Fibroblast of lung (primary cell): ENCODE data around the gene RUNX1. TPM values are rescaled to one million over a fixed set of nuclear protein-coding genes. Genes with fewer than 3 reads are reported as not detected.

Experiments
- DNase-seq, 2 donors: peaks; one replicate each; pipeline versions ENCODE4 v3.0.0 to v3.0.0-alpha.2; 2010; ENCODE audit warnings: low read depth in 2 of 2
- H2AFZ ChIP-seq: 2 replicates; pipeline ENCODE4 v1.5.1; 2012; ENCODE audit warnings: low read length, control low read depth, inconsistent platforms
- H3K27ac ChIP-seq: 2 replicates; pipeline ENCODE4 v1.5.1; 2011; ENCODE audit warnings: low read length, control low read depth; ENCODE audit not compliant: insufficient read depth
- H3K27me3 ChIP-seq: 2 replicates; pipeline ENCODE4 v1.5.1; 2011; ENCODE audit warnings: mild to moderate bottlenecking, low read length; ENCODE audit not compliant: control insufficient read depth, insufficient read depth
- H3K36me3 ChIP-seq: 2 replicates; pipeline ENCODE4 v1.5.1; 2011; ENCODE audit warnings: low read length; ENCODE audit not compliant: control insufficient read depth, insufficient read depth
- H3K4me1 ChIP-seq: 2 replicates; pipeline ENCODE4 v1.5.1; 2011; ENCODE audit warnings: low read length; ENCODE audit not compliant: control insufficient read depth, insufficient read depth; ENCODE audit errors: extremely low read depth
- H3K4me2 ChIP-seq: 2 replicates; pipeline ENCODE4 v1.5.1; 2011; ENCODE audit warnings: low read length, control low read depth; ENCODE audit not compliant: insufficient read depth; ENCODE audit errors: extremely low read depth
- H3K4me3 ChIP-seq, 4 experiments: fragments of 200-600 bp in 1 of 4; sonication (generic) in 1 of 4; replicated peaks in 1 of 4; 2 replicates each; pipeline ENCODE4 v1.5.1; 2011 to 2016; ENCODE audit warnings: low read length in 4 of 4, low read depth in 3 of 4, mild to moderate bottlenecking in 3 of 4, control low read depth in 2 of 4, inconsistent platforms in 1 of 4, mixed read lengths in 1 of 4; ENCODE audit not compliant: insufficient read depth in 1 of 4; ENCODE audit errors: control extremely low read depth in 1 of 4
- H3K79me2 ChIP-seq: 2 replicates; pipeline ENCODE4 v1.5.1; 2012; ENCODE audit warnings: mild to moderate bottlenecking, low read length, inconsistent platforms; ENCODE audit not compliant: control insufficient read depth, insufficient read depth
- H3K9ac ChIP-seq: 2 replicates; pipeline ENCODE4 v1.5.1; 2011; ENCODE audit warnings: mild to moderate bottlenecking, low read length, control low read depth; ENCODE audit not compliant: insufficient read depth
- H3K9me3 ChIP-seq: 2 replicates; pipeline ENCODE4 v1.5.1; 2012; ENCODE audit warnings: low read depth, low read length; ENCODE audit not compliant: control insufficient read depth, insufficient read depth
- H4K20me1 ChIP-seq: 2 replicates; pipeline ENCODE4 v1.5.1; 2011; ENCODE audit warnings: low read length; ENCODE audit not compliant: control insufficient read depth, insufficient read depth; ENCODE audit errors: extremely low read depth
- CTCF ChIP-seq, 2 donors: IDR thresholded peaks in 1 of 2; conservative IDR thresholded peaks in 1 of 2; 1 replicate in 1 of 2; 2 replicates in 1 of 2; pipeline ENCODE4 v1.5.1; 2011 to 2012; ENCODE audit warnings: low read length in 2 of 2, control low read depth in 1 of 2, inconsistent platforms in 1 of 2, low read depth in 1 of 2, mild to moderate bottlenecking in 1 of 2
- EZH2 ChIP-seq: IDR thresholded peaks from 2 replicates; pipeline ENCODE4 v1.5.1; 2012; ENCODE audit warnings: low read length, control low read depth, mild to moderate bottlenecking; ENCODE audit errors: missing control alignments
- polyA plus RNA-seq, 2 donors: library from polyadenylated mRNA; depleted of rRNA in 1 of 2; stranded (reverse) in 1 of 2; unstranded in 1 of 2; fragments of >200 nt; gene quantifications; 2 replicates each; pipeline ENCODE4 v1.2.1, GENCODE V29; 2011 to 2012; ENCODE audit warnings: missing spikeins in 1 of 2
- total RNA-seq: library from RNA; depleted of rRNA; stranded (reverse); fragments of >200 nt; gene quantifications from 2 replicates; pipeline ENCODE4 v1.2.1, GENCODE V29; 2014

RUNX1 gene
- total and polyA plus RNA-seq, 2 donors (not counting 1 experiment from before 2014, with no cell fraction given), result 23.1 to 41.6 TPM

- no peaks in the 10 kb centered on the region for H3K79me2 ChIP-seq
- no peak overlapping the region for H3K9ac ChIP-seq
- no peak overlapping the region for H3K27ac ChIP-seq
- no peak overlapping the region for H2AFZ ChIP-seq
- no peak overlapping the region for H3K4me2 ChIP-seq
- TF ChIP-seq EZH2 (no peak), CTCF (conservative IDR thresholded peaks at IDR 0.05 in 1 of 2, IDR thresholded peaks at IDR 0.05 in 1 of 2; ENCODE audit: low read depth in 1 of 2, low read length in 2 of 2) (no peak)
- no peak overlapping the region for H3K4me3 ChIP-seq
- DNase-seq, result peak; percentile 56 to 67
- no peaks in the 10 kb centered on the region for H3K4me1 ChIP-seq
- H3K36me3 ChIP-seq, result no peaks in the 10 kb centered on the region
- no peaks in the 10 kb centered on the region for H3K9me3 ChIP-seq
- no peaks in the 10 kb centered on the region for H3K27me3 ChIP-seq
- no peaks in the 10 kb centered on the region for H4K20me1 ChIP-seq
These were observed 37.4 kb downstream of the RUNX1 start for GRCh38 chr21:35011681-35012080.

GRCh38 chr21:35010447-35010846 is 38.7 kb downstream of the RUNX1 start:
- no peak overlapping the region for H3K4me3 ChIP-seq
- H3K27me3 ChIP-seq, result no peaks in the 10 kb centered on the region
- no peak overlapping the region for H3K27ac ChIP-seq
- H3K79me2 ChIP-seq, result no peaks in the 10 kb centered on the region
- no peaks in the 10 kb centered on the region for H3K9me3 ChIP-seq
- H4K20me1 ChIP-seq, result no peaks in the 10 kb centered on the region
- H3K4me2 ChIP-seq, result no peak overlapping the region
- H3K36me3 ChIP-seq, result no peaks in the 10 kb centered on the region
- H3K9ac ChIP-seq, result no peak overlapping the region
- no peak for DNase-seq
- TF ChIP-seq EZH2, result no peak
- no peak for TF ChIP-seq CTCF (conservative IDR thresholded peaks at IDR 0.05 in 1 of 2, IDR thresholded peaks at IDR 0.05 in 1 of 2; ENCODE audit: low read depth in 1 of 2, low read length in 2 of 2)
- H2AFZ ChIP-seq, result no peak overlapping the region
- peaks cover 3% of the 10 kb centered on the region for H3K4me1 ChIP-seq

GRCh38 chr21:35007348-35007747 is 41.8 kb downstream of the RUNX1 start:
- Histone ChIP-seq H3K36me3 (no peaks in the 10 kb centered on the region), H4K20me1 (no peaks in the 10 kb centered on the region), H3K9ac (no peak overlapping the region), H3K27me3 (no peaks in the 10 kb centered on the region), H3K4me1 (peaks cover 4% of the 10 kb centered on the region), H3K27ac (no peak overlapping the region), H3K4me2 (no peak overlapping the region), H3K79me2 (no peaks in the 10 kb centered on the region), H3K9me3 (no peaks in the 10 kb centered on the region), H2AFZ (no peak overlapping the region), H3K4me3 (no peak overlapping the region)
- TF ChIP-seq CTCF (conservative IDR thresholded peaks at IDR 0.05 in 1 of 2, IDR thresholded peaks at IDR 0.05 in 1 of 2; ENCODE audit: low read depth in 1 of 2, low read length in 2 of 2) (no peak), EZH2 (no peak)
- no peak for DNase-seq
